22Rv1 (cell line): Measurements from ENCODE around the gene RNASET2.
"Not testable (repeated sequence)": the region's sequence is repeated elsewhere in the genome, so short reads cannot be mapped to it uniquely, and the experiment has no call there.

Source experiments
- H3K27ac ChIP-seq: fragments of 450-650 bp; 2 replicates; pipeline ENCODE4 v1.5.1; 2017
- CTCF ChIP-seq: fragments of 450-650 bp; IDR thresholded peaks from 2 replicates; pipeline ENCODE4 v1.5.1; 2017; ENCODE audit warnings: mild to moderate bottlenecking
- ZFX ChIP-seq: fragments of 450-650 bp; IDR thresholded peaks from 2 replicates; pipeline ENCODE4 v1.6.1; 2017; ENCODE audit warnings: antibody characterized with exemption, borderline replicate concordance

Gene RNASET2

GRCh38 chr6:166951670-166952060 lies 4.7 kb downstream of the RNASET2 start:
- no peak overlapping the region for H3K27ac ChIP-seq
- TF ChIP-seq CTCF: peak; percentile 46
- no peak for TF ChIP-seq ZFX

GRCh38 chr6:166950892-166951669 lies 5.3 kb downstream of the RNASET2 start:
- TF ChIP-seq CTCF: peak; percentile 84
- H3K27ac ChIP-seq: peak overlapping the region; percentile 56

GRCh38 chr6:166950443-166950821 lies 5.9 kb downstream of the RNASET2 start:
- TF ChIP-seq CTCF: no peak
- no peak for TF ChIP-seq ZFX
- H3K27ac ChIP-seq: peak overlapping the region; percentile 56

- peak overlapping the region; percentile 56 for H3K27ac ChIP-seq
- TF ChIP-seq ZFX: no peak
- no peak for TF ChIP-seq CTCF
These were observed 6.6 kb downstream of the RNASET2 start for GRCh38 chr6:166949528-166950442.

GRCh38 chr6:166948724-166949123 lies 7.6 kb downstream of the RNASET2 start:
- not testable (repeated sequence) for H3K27ac ChIP-seq

GRCh38 chr6:166947251-166947650 lies 9.1 kb downstream of the RNASET2 start:
- H3K27ac ChIP-seq: no peak overlapping the region
- TF ChIP-seq ZFX: no peak
- TF ChIP-seq CTCF: no peak

- TF ChIP-seq CTCF (no peak), ZFX (no peak)
- no peak overlapping the region for H3K27ac ChIP-seq
These were observed 10.2 kb downstream of the RNASET2 start for GRCh38 chr6:166946125-166946524.
